Mucosa of stomach (tissue), 1 donor: Measurements from ENCODE around the gene PDCD1.

Experiments
- H3K27me3 ChIP-seq: one replicate; pipeline ENCODE4 v1.7.0; 2013; ENCODE audit warnings: mild to moderate bottlenecking, low read length; ENCODE audit not compliant: control insufficient read depth, insufficient read depth
- H3K36me3 ChIP-seq: one replicate; pipeline ENCODE4 v1.7.0; 2013; ENCODE audit warnings: low read length; ENCODE audit not compliant: control insufficient read depth, insufficient read depth
- H3K4me1 ChIP-seq: one replicate; pipeline ENCODE4 v1.7.0; 2013; ENCODE audit warnings: mild to moderate bottlenecking, low read length; ENCODE audit not compliant: control insufficient read depth, insufficient read depth
- H3K4me3 ChIP-seq: one replicate; pipeline ENCODE4 v1.7.0; 2013; ENCODE audit warnings: low read length
- H3K9ac ChIP-seq: one replicate; pipeline ENCODE4 v1.7.0; 2013; ENCODE audit warnings: mild to moderate bottlenecking, low read length, moderate library complexity
- H3K9me3 ChIP-seq: one replicate; pipeline ENCODE4 v1.7.0; 2013; ENCODE audit warnings: mild to moderate bottlenecking, low read length, moderate library complexity; ENCODE audit not compliant: control insufficient read depth
- donor health status: Pancreatic carcinoma.

Gene PDCD1

DNA sequence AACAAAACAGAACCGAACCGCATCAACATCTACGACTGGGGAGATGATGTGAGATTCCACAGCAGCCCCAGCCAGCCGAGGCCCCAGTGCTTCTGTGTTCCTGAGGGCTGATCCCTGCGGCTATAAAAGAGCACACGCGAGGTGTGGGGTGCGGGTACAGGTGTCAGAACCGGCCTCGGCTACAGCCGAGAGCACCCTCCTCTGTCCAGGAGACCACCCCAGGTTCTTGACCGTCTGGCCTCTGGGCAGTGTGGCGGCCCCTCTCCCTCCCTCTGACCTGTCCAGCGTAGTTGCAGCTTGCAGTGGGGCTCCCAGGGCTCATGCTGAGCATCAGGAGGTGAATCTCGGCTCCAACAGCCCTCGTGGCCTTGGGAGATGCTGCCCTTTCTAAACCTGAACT is 34.6 kb upstream of the PDCD1 start:
- Histone ChIP-seq H3K4me1 (peaks cover 6% of the 10 kb centered on the region), H3K9me3 (no peaks in the 10 kb centered on the region), H3K27me3 (no peaks in the 10 kb centered on the region), H3K4me3 (no peak overlapping the region), H3K36me3 (no peaks in the 10 kb centered on the region), H3K9ac (no peak overlapping the region)

DNA sequence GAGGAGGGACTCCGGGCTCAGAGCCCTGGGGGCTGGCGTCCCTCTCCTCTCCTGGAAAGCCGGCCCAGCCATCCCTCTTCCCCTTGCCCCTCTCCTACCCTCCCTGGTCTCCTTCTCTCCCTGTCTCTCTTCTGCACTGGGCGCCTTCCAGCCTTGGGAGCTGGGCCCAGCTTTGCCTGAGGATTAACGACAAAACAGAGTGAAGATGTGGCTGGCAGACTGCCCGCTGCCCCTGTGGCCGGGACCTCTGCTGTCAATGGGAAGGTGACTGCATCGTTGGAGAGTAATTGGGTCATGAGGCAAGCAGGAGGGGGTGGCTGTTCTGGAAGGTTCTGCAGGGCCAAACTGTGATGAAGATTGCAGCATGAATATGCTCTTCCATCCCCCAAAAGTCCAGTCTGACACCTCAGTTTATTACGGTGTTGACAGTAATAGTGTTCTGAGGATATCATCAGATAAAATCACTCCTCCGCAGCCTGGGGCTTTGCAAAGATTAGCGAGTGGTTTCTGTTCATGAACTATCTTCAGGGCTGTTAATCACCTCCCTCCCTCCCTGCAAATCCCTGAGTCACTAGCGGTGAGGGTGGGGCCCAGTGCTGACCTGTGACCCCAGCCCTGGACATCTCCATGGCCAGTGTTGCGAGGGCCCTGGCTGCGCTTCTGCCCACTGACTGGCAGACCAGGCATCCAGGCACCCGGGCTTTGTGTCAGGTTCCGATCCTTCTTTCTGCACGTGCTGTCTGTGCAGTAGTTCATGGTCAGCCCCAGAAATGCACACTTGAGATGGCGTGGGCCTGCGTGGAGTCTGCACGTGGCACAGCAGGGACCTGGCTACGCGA is 33.8 kb upstream of the PDCD1 start:
- Histone ChIP-seq H3K36me3 (no peaks in the 10 kb centered on the region), H3K27me3 (no peaks in the 10 kb centered on the region), H3K4me1 (peaks cover 6% of the 10 kb centered on the region), H3K9ac (no peak overlapping the region), H3K9me3 (no peaks in the 10 kb centered on the region), H3K4me3 (no peak overlapping the region)

- Histone ChIP-seq H3K4me1 (peaks cover 6% of the 10 kb centered on the region), H3K4me3 (no peak overlapping the region), H3K36me3 (no peaks in the 10 kb centered on the region), H3K9me3 (no peaks in the 10 kb centered on the region), H3K27me3 (no peaks in the 10 kb centered on the region), H3K9ac (no peak overlapping the region)
Observed at GRCh38 chr2:241891988-241892298, 33.2 kb upstream of the PDCD1 start.

DNA sequence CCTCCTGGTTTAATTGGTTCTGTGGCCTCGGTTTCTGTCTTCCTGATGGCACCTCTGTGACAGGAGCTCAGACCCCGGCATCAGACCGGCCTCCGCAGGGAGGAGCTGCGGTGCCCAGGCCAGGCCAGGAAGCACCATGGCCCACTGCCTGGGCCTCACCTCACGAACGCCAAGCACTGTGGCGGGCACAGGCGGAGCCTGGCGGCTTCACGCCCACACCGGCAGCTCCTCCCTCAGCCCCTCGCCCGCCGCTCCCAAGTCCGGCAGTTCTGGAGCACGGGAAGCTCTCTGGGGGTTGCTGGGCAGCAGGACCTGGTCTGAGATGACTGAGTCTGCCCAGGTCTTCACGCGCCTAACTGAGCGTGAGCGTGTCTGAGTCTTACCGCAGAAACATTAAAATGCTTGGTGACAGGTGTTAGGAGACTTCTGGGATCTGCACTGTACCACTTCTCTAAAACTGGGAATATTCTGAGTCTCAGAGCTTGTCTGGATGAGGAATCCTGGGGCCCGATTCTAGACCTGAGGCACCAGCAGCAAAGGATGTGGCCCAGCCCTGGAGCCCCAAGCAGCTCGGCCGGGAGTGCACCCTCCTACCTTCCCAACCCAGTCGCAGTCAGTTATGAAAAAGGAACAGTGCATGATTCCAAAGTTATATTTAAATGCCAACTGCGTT is 32.8 kb upstream of the PDCD1 start:
- Histone ChIP-seq H3K36me3 (no peaks in the 10 kb centered on the region), H3K27me3 (no peaks in the 10 kb centered on the region), H3K9me3 (no peaks in the 10 kb centered on the region), H3K4me3 (no peak overlapping the region), H3K4me1 (peaks cover 6% of the 10 kb centered on the region), H3K9ac (no peak overlapping the region)

GRCh38 chr2:241890524-241891235 is 32.0 kb upstream of the PDCD1 start:
- Histone ChIP-seq H3K9ac (no peak overlapping the region), H3K4me3 (no peak overlapping the region), H3K9me3 (no peaks in the 10 kb centered on the region), H3K4me1 (peaks cover 1% of the 10 kb centered on the region), H3K36me3 (no peaks in the 10 kb centered on the region), H3K27me3 (no peaks in the 10 kb centered on the region)

DNA sequence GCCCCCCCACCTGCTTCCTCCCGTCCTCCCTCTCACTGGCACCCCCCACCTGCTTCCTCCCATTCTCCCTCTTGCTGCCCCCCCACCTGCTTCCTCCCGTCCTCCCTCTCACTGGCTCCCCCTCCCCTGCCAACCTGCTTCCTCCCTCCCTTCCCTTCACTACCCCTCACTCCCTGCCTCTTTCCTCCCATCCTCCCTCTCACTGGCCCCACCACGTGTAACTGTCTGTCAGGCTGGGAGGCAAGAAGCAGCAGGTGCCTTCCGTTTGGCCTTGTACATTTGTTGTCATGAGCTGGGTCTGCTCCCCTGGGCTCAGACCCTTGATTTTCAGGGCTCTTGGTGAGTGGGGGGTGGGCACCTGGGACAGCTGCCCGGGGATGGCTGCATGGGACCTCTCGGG is 29.9 kb upstream of the PDCD1 start:
- no peaks in the 10 kb centered on the region for H3K27me3 ChIP-seq
- H3K9me3 ChIP-seq = no peaks in the 10 kb centered on the region
- no peak overlapping the region for H3K4me3 ChIP-seq
- H3K4me1 ChIP-seq = no peaks in the 10 kb centered on the region
- H3K36me3 ChIP-seq = no peaks in the 10 kb centered on the region
- H3K9ac ChIP-seq = no peak overlapping the region

DNA sequence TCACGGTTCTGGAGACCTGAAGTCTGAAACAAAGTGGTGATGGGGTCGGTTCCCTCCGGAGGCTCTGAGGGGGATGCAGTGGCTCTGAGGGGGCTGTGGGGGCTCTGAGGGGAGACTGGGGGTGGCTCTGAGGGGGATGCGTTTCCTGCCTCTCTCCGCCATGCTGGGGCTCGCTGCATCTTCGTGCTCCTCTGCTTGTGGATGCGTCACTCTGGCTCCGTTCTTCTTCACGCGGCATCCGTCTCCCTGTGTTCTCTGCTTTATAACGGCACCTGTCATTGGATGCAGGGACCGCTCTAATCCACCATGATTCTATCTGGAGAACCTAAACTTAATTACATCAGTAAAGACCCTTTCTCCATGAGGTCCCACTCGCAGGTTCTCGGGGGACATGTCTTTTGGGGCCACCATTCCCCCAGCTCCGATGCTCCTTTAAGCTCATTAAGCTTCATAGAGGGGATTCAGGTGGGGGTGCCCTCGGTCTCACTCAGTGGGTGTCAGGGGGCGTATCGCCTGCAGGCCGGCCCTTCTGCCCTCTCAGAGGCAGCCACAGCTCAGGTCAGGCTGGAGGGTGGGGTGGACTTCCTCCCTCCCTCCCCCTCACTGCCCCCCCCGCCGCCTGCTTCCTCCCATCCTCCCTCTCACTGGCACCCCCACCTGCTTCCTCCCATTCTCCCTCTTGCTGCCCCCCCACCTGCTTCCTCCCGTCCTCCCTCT is 29.3 kb upstream of the PDCD1 start:
- H3K36me3 ChIP-seq = no peaks in the 10 kb centered on the region
- H3K9me3 ChIP-seq = no peaks in the 10 kb centered on the region
- no peak overlapping the region for H3K9ac ChIP-seq
- no peaks in the 10 kb centered on the region for H3K4me1 ChIP-seq
- H3K4me3 ChIP-seq = no peak overlapping the region
- H3K27me3 ChIP-seq = no peaks in the 10 kb centered on the region

GRCh38 chr2:241886840-241887447 is 28.2 kb upstream of the PDCD1 start:
- no peaks in the 10 kb centered on the region for H3K27me3 ChIP-seq
- no peaks in the 10 kb centered on the region for H3K9me3 ChIP-seq
- no peaks in the 10 kb centered on the region for H3K36me3 ChIP-seq
- H3K4me3 ChIP-seq = no peak overlapping the region
- H3K4me1 ChIP-seq = peaks cover 7% of the 10 kb centered on the region
- no peak overlapping the region for H3K9ac ChIP-seq

GRCh38 chr2:241885946-241886643 is 27.4 kb upstream of the PDCD1 start:
- Histone ChIP-seq H3K36me3 (no peaks in the 10 kb centered on the region), H3K27me3 (no peaks in the 10 kb centered on the region), H3K9me3 (no peaks in the 10 kb centered on the region), H3K4me3 (no peak overlapping the region), H3K4me1 (peaks cover 13% of the 10 kb centered on the region), H3K9ac (no peak overlapping the region)

- Histone ChIP-seq H3K27me3 (no peaks in the 10 kb centered on the region), H3K9ac (no peak overlapping the region), H3K9me3 (no peaks in the 10 kb centered on the region), H3K4me1 (peaks cover 13% of the 10 kb centered on the region), H3K4me3 (no peak overlapping the region), H3K36me3 (no peaks in the 10 kb centered on the region)
Observed at GRCh38 chr2:241885291-241885945, 26.7 kb upstream of the PDCD1 start.

DNA sequence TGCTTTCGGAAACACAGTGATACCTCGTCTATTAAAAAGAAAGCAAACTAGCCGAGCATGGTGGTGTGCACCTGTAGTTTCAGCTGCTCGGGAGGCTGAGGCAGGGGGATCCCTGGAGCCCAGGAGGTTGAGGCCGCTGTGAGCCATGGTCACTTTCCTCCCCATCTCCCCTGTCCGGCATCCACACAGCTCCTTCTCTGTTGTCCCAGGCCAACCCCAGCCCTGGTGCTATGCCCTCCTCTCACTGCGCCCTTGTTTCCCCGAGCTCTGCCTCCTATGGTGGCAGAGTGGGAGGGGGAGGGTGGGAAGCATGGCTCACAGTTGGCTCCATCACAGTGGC is 26.2 kb upstream of the PDCD1 start:
- Histone ChIP-seq H3K4me1 (peaks cover 13% of the 10 kb centered on the region), H3K4me3 (no peak overlapping the region), H3K9ac (no peak overlapping the region), H3K27me3 (no peaks in the 10 kb centered on the region), H3K9me3 (no peaks in the 10 kb centered on the region), H3K36me3 (no peaks in the 10 kb centered on the region)
